ENCODE results near the gene SERGEF.

The SERGEF gene

GRCh38 chr11:17951685-17952388 is 61.0 kb downstream of the SERGEF start:
- no peak for DNase-seq (ENCODE audit: low spot score)

- no peak for DNase-seq (ENCODE audit: low spot score)
Observed at GRCh38 chr11:17950644-17951043, 62.2 kb downstream of the SERGEF start.

- DNase-seq (ENCODE audit: low spot score), result no peak
Observed at GRCh38 chr11:17948296-17948695, 64.6 kb downstream of the SERGEF start.

- no peak for DNase-seq (ENCODE audit: low spot score)
Observed at GRCh38 chr11:17939542-17939941, 73.3 kb downstream of the SERGEF start.

- no peak for DNase-seq (ENCODE audit: low spot score)
Observed at GRCh38 chr11:17936790-17937189, 76.1 kb downstream of the SERGEF start.

GRCh38 chr11:17934194-17934593 is 78.7 kb downstream of the SERGEF start:
- no peak for DNase-seq (ENCODE audit: low spot score)

GRCh38 chr11:17933708-17934107 is 79.1 kb downstream of the SERGEF start:
- DNase-seq (ENCODE audit: low spot score), result no peak

- DNase-seq (ENCODE audit: low spot score), result no peak
Observed at GRCh38 chr11:17932472-17932871, 80.4 kb downstream of the SERGEF start.

GRCh38 chr11:17931595-17931994 is 81.3 kb downstream of the SERGEF start:
- DNase-seq (ENCODE audit: low spot score), result no peak

GRCh38 chr11:17930544-17931125 is 82.2 kb downstream of the SERGEF start:
- no peak for DNase-seq (ENCODE audit: low spot score)

- DNase-seq (ENCODE audit: low spot score), result no peak
Observed at GRCh38 chr11:17929171-17929570, 83.7 kb downstream of the SERGEF start.

GRCh38 chr11:17927681-17928343 is 85.0 kb downstream of the SERGEF start:
- no peak for DNase-seq (ENCODE audit: low spot score)

GRCh38 chr11:17927041-17927440 is 85.8 kb downstream of the SERGEF start:
- DNase-seq (ENCODE audit: low spot score), result no peak

GRCh38 chr11:17924713-17925112 is 88.1 kb downstream of the SERGEF start:
- DNase-seq (ENCODE audit: low spot score), result no peak

GRCh38 chr11:17923217-17923616 is 89.6 kb downstream of the SERGEF start:
- DNase-seq (ENCODE audit: low spot score), result no peak

GRCh38 chr11:17922416-17922788 is 90.4 kb downstream of the SERGEF start:
- DNase-seq (ENCODE audit: low spot score), result no peak

GRCh38 chr11:17921659-17922415 is 91.0 kb downstream of the SERGEF start:
- no peak for DNase-seq (ENCODE audit: low spot score)

- DNase-seq (ENCODE audit: low spot score), result no peak
Observed at GRCh38 chr11:17918049-17918605, 94.7 kb downstream of the SERGEF start.

- no peak for DNase-seq (ENCODE audit: low spot score)
Observed at GRCh38 chr11:17917556-17917955, 95.3 kb downstream of the SERGEF start.

- DNase-seq (ENCODE audit: low spot score), result no peak
Observed at GRCh38 chr11:17915500-17916143, 97.2 kb downstream of the SERGEF start.

GRCh38 chr11:17914957-17915356 is 97.9 kb downstream of the SERGEF start:
- no peak for DNase-seq (ENCODE audit: low spot score)

- DNase-seq (ENCODE audit: low spot score), result no peak
Observed at GRCh38 chr11:17907046-17907445, 105.8 kb downstream of the SERGEF start.

Data from iPS-NIHi11 (cell line).